ENCODE data around the gene SGIP1. TPM values are rescaled to one million over a fixed set of nuclear protein-coding genes. Genes with fewer than 3 reads are reported as not detected.
A peak's percentile ranks its signal among the peaks of the same experiment; 100 is the strongest.

SGIP1 gene
- total and polyA plus RNA-seq, 2 of the 4 experiments (the other 2 are of a cell fraction) = 27.1 to 42.7 TPM

DNA sequence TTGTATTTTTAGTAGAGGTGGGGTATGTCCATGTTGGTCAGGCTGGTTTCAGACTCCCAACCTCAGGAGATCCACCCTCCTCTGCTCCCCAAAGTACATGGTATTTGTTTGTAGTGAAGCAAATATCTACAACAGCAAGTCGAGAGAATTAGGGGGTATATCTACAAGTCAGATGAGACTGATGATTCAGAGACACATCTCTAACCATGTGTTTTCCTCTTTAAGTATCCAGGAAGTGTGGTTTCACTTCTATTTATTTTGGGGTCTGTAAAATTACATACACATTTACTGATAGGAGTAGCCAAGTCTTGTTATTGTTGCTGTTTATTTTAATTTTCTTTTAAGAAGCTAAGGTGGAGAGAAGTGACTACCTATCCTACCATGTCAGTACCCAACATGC is 44.9 kb downstream of the SGIP1 start:
- no CpG with 5 or more reads among the region's 1 CpG for WGBS, 2 experiments (ENCODE audit: extremely low coverage in 2 of 2, insufficient read length in 1 of 2)

More for the DNA sequence above, 44.9 kb downstream of the SGIP1 start:
- peak overlapping the region; percentile 46; the same call in 1 of the 2 replicates for H3K14ac ChIP-seq (replicated peaks; ENCODE audit: low read depth, low read length)
- H3K56ac ChIP-seq (ENCODE audit: extremely low read depth, insufficient read depth, low read length) = no peak overlapping the region; the same call in 1 of the 2 replicates
- H4K5ac ChIP-seq (ENCODE audit: low read depth, low read length) = no peak overlapping the region
- peak; percentile 38 for DNase-seq
- H3K9ac ChIP-seq (ENCODE audit: low read depth, low read length) = no peak overlapping the region
- no peak overlapping the region for H2AK9ac ChIP-seq (replicated peaks; ENCODE audit: low read depth, low read length, poor library complexity)
- no peaks in the 10 kb centered on the region for H3K9me3 ChIP-seq (ENCODE audit: control insufficient read depth, insufficient read depth, low read length)
- H3K79me1 ChIP-seq (ENCODE audit: low read depth in 1 of 2, low read length in 2 of 2) = peaks cover 33 to 72% of the 10 kb centered on the region in 2 experiments
- no peak overlapping the region; the same call in 1 of the 2 replicates for H2BK20ac ChIP-seq (ENCODE audit: low read depth, low read length)
- peak overlapping the region; percentile 10; the same call in 1 of the 2 replicates for H2AK5ac ChIP-seq (ENCODE audit: low read depth, low read length)
- no peak overlapping the region for H2AFZ ChIP-seq (replicated peaks; ENCODE audit: low read length, poor library complexity)
- peaks cover 48% of the 10 kb centered on the region for H4K20me1 ChIP-seq (ENCODE audit: insufficient read depth, low read length)
- dilution Hi-C loops (cut with HindIII; ENCODE audit: low sequenced_read_pairs, unreplicated experiment) = no loop called here
- no peak; the same call in 1 of the 2 replicates for ATAC-seq (ENCODE audit: low read depth)
- TF ChIP-seq RFX5 (IDR thresholded peaks at IDR 0.05; ENCODE audit: low read depth, low read length) (no peak), POLR2A (IDR thresholded peaks at IDR 0.05; ENCODE audit: low read depth, low read length) (no peak), RAD21 (IDR thresholded peaks at IDR 0.05; ENCODE audit: low read length) (no peak), NFE2L2 (IDR thresholded peaks at IDR 0.05; ENCODE audit: low read depth, low read length) (no peak), RCOR1 (IDR thresholded peaks at IDR 0.05; ENCODE audit: insufficient replicate concordance, low read length) (no peak), CEBPB (IDR thresholded peaks at IDR 0.05; ENCODE audit: low read depth, low read length) (no peak), CHD1 (IDR thresholded peaks at IDR 0.05; ENCODE audit: low read depth, low read length) (no peak), BHLHE40 (IDR thresholded peaks at IDR 0.05; ENCODE audit: low read depth, low read length) (no peak), MAFK (IDR thresholded peaks at IDR 0.05; ENCODE audit: low read depth, low read length) (no peak), FOS (IDR thresholded peaks at IDR 0.05; ENCODE audit: low read depth, low read length) (no peak), MXI1 (IDR thresholded peaks at IDR 0.05; ENCODE audit: borderline replicate concordance, low read depth, low read length) (no peak)
- TF ChIP-seq, protein P1, sequence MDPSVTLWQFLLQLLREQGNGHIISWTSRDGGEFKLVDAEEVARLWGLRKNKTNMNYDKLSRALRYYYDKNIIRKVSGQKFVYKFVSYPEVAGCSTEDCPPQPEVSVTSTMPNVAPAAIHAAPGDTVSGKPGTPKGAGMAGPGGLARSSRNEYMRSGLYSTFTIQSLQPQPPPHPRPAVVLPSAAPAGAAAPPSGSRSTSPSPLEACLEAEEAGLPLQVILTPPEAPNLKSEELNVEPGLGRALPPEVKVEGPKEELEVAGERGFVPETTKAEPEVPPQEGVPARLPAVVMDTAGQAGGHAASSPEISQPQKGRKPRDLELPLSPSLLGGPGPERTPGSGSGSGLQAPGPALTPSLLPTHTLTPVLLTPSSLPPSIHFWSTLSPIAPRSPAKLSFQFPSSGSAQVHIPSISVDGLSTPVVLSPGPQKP (IDR thresholded peaks at IDR 0.05; ENCODE audit: borderline replicate concordance, low read depth, low read length) = no peak
- TF ChIP-seq, protein P2, sequence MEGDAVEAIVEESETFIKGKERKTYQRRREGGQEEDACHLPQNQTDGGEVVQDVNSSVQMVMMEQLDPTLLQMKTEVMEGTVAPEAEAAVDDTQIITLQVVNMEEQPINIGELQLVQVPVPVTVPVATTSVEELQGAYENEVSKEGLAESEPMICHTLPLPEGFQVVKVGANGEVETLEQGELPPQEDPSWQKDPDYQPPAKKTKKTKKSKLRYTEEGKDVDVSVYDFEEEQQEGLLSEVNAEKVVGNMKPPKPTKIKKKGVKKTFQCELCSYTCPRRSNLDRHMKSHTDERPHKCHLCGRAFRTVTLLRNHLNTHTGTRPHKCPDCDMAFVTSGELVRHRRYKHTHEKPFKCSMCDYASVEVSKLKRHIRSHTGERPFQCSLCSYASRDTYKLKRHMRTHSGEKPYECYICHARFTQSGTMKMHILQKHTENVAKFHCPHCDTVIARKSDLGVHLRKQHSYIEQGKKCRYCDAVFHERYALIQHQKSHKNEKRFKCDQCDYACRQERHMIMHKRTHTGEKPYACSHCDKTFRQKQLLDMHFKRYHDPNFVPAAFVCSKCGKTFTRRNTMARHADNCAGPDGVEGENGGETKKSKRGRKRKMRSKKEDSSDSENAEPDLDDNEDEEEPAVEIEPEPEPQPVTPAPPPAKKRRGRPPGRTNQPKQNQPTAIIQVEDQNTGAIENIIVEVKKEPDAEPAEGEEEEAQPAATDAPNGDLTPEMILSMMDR (conservative IDR thresholded peaks at IDR 0.05; ENCODE audit: low read depth, low read length) = no peak
- TF ChIP-seq, protein P3, sequence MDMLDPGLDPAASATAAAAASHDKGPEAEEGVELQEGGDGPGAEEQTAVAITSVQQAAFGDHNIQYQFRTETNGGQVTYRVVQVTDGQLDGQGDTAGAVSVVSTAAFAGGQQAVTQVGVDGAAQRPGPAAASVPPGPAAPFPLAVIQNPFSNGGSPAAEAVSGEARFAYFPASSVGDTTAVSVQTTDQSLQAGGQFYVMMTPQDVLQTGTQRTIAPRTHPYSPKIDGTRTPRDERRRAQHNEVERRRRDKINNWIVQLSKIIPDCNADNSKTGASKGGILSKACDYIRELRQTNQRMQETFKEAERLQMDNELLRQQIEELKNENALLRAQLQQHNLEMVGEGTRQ (IDR thresholded peaks at IDR 0.05; ENCODE audit: low read depth, low read length) = no peak
- H3K36me3 ChIP-seq (ENCODE audit: control insufficient read depth, insufficient read depth, low read length) = peaks cover 5% of the 10 kb centered on the region
- in situ Hi-C loops (cut with MboI; ENCODE audit: low sequenced_read_pairs) = no loop called here
- H3K4me1 ChIP-seq (ENCODE audit: control insufficient read depth, insufficient read depth, low read length) = peaks cover 11% of the 10 kb centered on the region
- no peak overlapping the region for H3K4me3 ChIP-seq (ENCODE audit: insufficient read depth, low read depth, low read length)
- peak overlapping the region; percentile 40; the same call in 1 of the 2 replicates for H2BK120ac ChIP-seq (ENCODE audit: low read depth, low read length)
- no peak overlapping the region; the same call in 1 of the 2 replicates for H3K4me2 ChIP-seq (ENCODE audit: low read depth, low read length)
- intact Hi-C loops (cut with micrococcal nuclease) = no loop called here
- peaks cover 19% of the 10 kb centered on the region for H3K9me1 ChIP-seq (ENCODE audit: insufficient read depth, low read length)
- 0 out of 2 replicates have a peak overlapping the region, but pooled peaks have one; percentile 3 for H3K4ac ChIP-seq (ENCODE audit: low read depth, low read length)
- no peak overlapping the region; a peak in 1 of 4 replicates for H4K8ac ChIP-seq (ENCODE audit: low read depth in 2 of 2, low read length in 2 of 2)
- no peak overlapping the region for H3K23ac ChIP-seq (ENCODE audit: low read depth, low read length)
- H3K18ac ChIP-seq (ENCODE audit: low read depth, low read length) = peak overlapping the region; percentile 40; the same call in 1 of the 2 replicates
- no TSS peak for BruUV-seq (replicated peaks)
- no peak overlapping the region for H2BK5ac ChIP-seq (ENCODE audit: low read depth, low read length, poor library complexity, severe bottlenecking)
- H2BK15ac ChIP-seq (ENCODE audit: low read depth, low read length) = peak overlapping the region; percentile 57; the same call in 1 of the 3 replicates
- no peaks in the 10 kb centered on the region for H3K27me3 ChIP-seq (ENCODE audit: control insufficient read depth, insufficient read depth, low read length)
- ChIA-PET CTCF (no interaction called here), POLR2A (ENCODE audit: unreplicated experiment) (no interaction called here)
- H4K91ac ChIP-seq (ENCODE audit: insufficient read depth, low read depth, low read length) = no peak overlapping the region
- H3K27ac ChIP-seq (ENCODE audit: insufficient read depth, low read length) = no peak overlapping the region

Measured in IMR-90 (cell line).